Heart left ventricle (tissue), 13 donors: ENCODE data around the gene THAP11.

Experiments
- POLR2A ChIP-seq, 2 donors: fragments of 450-650 bp; IDR thresholded peaks; one replicate each; pipeline ENCODE4 v1.6.1; 2017; ENCODE audit warnings: antibody characterized with exemption in 2 of 2, mild to moderate bottlenecking in 2 of 2, moderate library complexity in 2 of 2
- TF ChIP-seq, protein P1 (sequence below), 12 donors: fragments of 200-600 bp; sonication (generic) in 4 of 12; IDR thresholded peaks; one replicate each; pipeline versions ENCODE4 v1.5.0 to v1.8.0; 2018 to 2022; ENCODE audit warnings: antibody characterized with exemption in 12 of 12, mild to moderate bottlenecking in 5 of 12
- donor health status: ischemic (EF 13 %, LVEDD 7.1; RV severe dilation, severe dysfunction).
- donor health status: DM: no; HTN: yes; CAD: no.
- donor health status: DM: no; HTN: no; CAD: no.
- donor health status: ischemic (EF 25% LVEDD 6.9; RV normal size, moderate dysfunction).
- donor health status: ischemic (EF 25% LVEDD 5.7; RV mildly dilated, moderate dysfunction).
- donor health status: ischemic (EF 35%, LVEDD 5.7; RV mildly dilated, moderate dysfunction).
- donor health status: nonischemic (EF 11% LVEDD 7.7; RV severe dilation, severe dysfunction).
- donor health status: DM: yes; HTN: yes; CAD: no.
- donor health status: PGD.
- donor health status: ischemic (EF 29% LVEDD 5.4; RV normal size, mild dysfunction).
- donor health status: nonischemic (EF 23%, LVEDD 6.1; RV moderate dilation, normal function).

DNA sequence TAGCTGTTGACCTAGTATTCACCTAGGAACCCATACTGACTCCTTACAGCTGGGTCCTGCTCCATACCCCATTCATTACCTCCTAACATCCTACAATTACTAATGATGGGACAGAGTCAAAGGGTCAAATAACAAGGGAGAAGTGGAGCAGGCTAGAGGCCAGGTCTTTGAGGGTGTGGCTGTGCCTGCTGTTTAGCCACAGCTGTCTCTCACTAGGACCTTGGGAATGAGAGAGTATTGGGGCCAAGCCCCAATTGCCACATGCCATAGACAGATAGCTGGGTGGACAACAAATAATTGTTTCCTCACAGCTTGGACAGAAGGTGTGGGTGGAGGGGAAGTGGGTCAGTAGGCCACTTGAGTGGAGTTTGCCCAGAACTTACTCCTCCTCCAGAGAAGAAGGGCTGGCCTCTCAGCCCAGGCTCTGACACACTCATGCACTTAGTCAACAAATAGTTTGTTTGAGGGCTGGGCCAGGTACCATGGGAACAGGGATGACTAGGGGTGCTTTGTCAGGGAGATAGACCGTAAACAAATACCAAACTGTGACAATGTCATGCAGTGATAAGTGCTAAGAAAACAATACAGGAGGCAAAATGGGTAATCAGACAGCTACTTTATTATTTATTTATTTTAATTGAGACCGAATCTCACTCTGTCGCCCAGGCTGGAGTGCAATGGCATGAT lies 15.6 kb downstream of the THAP11 start:
- TF ChIP-seq POLR2A (IDR thresholded peaks at IDR 0.05): no peak
- TF ChIP-seq, protein P1, sequence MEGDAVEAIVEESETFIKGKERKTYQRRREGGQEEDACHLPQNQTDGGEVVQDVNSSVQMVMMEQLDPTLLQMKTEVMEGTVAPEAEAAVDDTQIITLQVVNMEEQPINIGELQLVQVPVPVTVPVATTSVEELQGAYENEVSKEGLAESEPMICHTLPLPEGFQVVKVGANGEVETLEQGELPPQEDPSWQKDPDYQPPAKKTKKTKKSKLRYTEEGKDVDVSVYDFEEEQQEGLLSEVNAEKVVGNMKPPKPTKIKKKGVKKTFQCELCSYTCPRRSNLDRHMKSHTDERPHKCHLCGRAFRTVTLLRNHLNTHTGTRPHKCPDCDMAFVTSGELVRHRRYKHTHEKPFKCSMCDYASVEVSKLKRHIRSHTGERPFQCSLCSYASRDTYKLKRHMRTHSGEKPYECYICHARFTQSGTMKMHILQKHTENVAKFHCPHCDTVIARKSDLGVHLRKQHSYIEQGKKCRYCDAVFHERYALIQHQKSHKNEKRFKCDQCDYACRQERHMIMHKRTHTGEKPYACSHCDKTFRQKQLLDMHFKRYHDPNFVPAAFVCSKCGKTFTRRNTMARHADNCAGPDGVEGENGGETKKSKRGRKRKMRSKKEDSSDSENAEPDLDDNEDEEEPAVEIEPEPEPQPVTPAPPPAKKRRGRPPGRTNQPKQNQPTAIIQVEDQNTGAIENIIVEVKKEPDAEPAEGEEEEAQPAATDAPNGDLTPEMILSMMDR (IDR thresholded peaks at IDR 0.05): no peak
